OCI-LY1 (cell line): ENCODE results near the gene PLEKHA4.
"Not testable (repeated sequence)": the region's sequence is repeated elsewhere in the genome, so short reads cannot be mapped to it uniquely, and the experiment has no call there.

Experiments
- H2AFZ ChIP-seq: fragments of 200-600 bp; sonication (generic), shearing (Covaris generic); 2 replicates; pipeline ENCODE4 v1.6.0; 2014; ENCODE audit warnings: antibody characterized with exemption, mild to moderate bottlenecking, low read length
- H3F3A ChIP-seq: fragments of 200-600 bp; sonication (generic), shearing (Covaris generic); 2 replicates; pipeline ENCODE4 v1.6.0; 2014; ENCODE audit warnings: mild to moderate bottlenecking, antibody characterized with exemption, low read length, moderate library complexity; ENCODE audit not compliant: insufficient read depth
- H3K27ac ChIP-seq: fragments of 200-600 bp; sonication (generic); 2 replicates; pipeline ENCODE4 v1.5.1; 2014; ENCODE audit warnings: low read length, mixed run types, mild to moderate bottlenecking, low read depth; ENCODE audit not compliant: poor library complexity, severe bottlenecking
- H3K27me3 ChIP-seq: fragments of 200-600 bp; sonication (generic); 2 replicates; pipeline ENCODE4 v1.6.0; 2014; ENCODE audit warnings: antibody characterized with exemption, mild to moderate bottlenecking, low read length, moderate library complexity; ENCODE audit not compliant: insufficient read depth
- H3K36me3 ChIP-seq: fragments of 200-600 bp; sonication (generic); 2 replicates; pipeline ENCODE4 v1.6.1; 2014; ENCODE audit warnings: mild to moderate bottlenecking, antibody characterized with exemption, low read length, moderate library complexity, mixed read lengths; ENCODE audit not compliant: insufficient read depth
- H3K4me1 ChIP-seq: fragments of 200-600 bp; sonication (generic); 2 replicates; pipeline ENCODE4 v1.5.1; 2014; ENCODE audit warnings: mild to moderate bottlenecking, low read length, moderate library complexity; ENCODE audit not compliant: insufficient read depth, severe bottlenecking
- H3K4me2 ChIP-seq: fragments of 200-600 bp; sonication (generic), shearing (Covaris generic); 2 replicates; pipeline ENCODE4 v1.6.1; 2014; ENCODE audit warnings: low read length
- H3K4me3 ChIP-seq: fragments of 200-600 bp; sonication (generic); 2 replicates; pipeline ENCODE4 v1.5.1; 2014; ENCODE audit warnings: low read length, low read depth, mild to moderate bottlenecking, mixed read lengths; ENCODE audit not compliant: poor library complexity, severe bottlenecking
- H3K79me2 ChIP-seq: fragments of 200-600 bp; shearing (Covaris generic); 2 replicates; pipeline ENCODE4 v1.6.1; 2016; ENCODE audit warnings: mixed run types, low read length, mixed read lengths; ENCODE audit not compliant: insufficient read depth
- H3K9ac ChIP-seq: fragments of 200-600 bp; sonication (generic), shearing (Covaris generic); 2 replicates; pipeline ENCODE4 v1.6.1; 2014; ENCODE audit warnings: mild to moderate bottlenecking, low read length, mixed read lengths
- H3K9me2 ChIP-seq: fragments of 200-600 bp; sonication (generic), shearing (Covaris generic); 2 replicates; pipeline ENCODE4 v1.6.1; 2014; ENCODE audit warnings: low read depth, mild to moderate bottlenecking, low read length, mixed read lengths
- H3K9me3 ChIP-seq: fragments of 200-600 bp; shearing (Covaris generic); 2 replicates; pipeline ENCODE4 v1.6.1; 2014; ENCODE audit warnings: low read length, mixed read lengths
- H4K20me1 ChIP-seq: fragments of 200-600 bp; sonication (generic), shearing (Covaris generic); 2 replicates; pipeline ENCODE4 v1.6.0; 2016; ENCODE audit warnings: mild to moderate bottlenecking, low read length; ENCODE audit not compliant: insufficient read depth
- EZH2 ChIP-seq: fragments of 200-600 bp; sonication (generic), shearing (Covaris generic); IDR thresholded peaks from 2 replicates; pipeline ENCODE4 v1.8.0; 2017; ENCODE audit warnings: borderline replicate concordance, mixed run types, mild to moderate bottlenecking, antibody characterized with exemption, low read length, moderate library complexity, mixed read lengths
- TF ChIP-seq, protein P1 (sequence below): fragments of 200-600 bp; sonication (generic), shearing (Covaris generic); IDR thresholded peaks from 2 replicates; pipeline ENCODE4 v1.5.1; 2017; ENCODE audit warnings: mild to moderate bottlenecking, antibody characterized with exemption, low read length, moderate library complexity, mixed read lengths

PLEKHA4 gene

DNA sequence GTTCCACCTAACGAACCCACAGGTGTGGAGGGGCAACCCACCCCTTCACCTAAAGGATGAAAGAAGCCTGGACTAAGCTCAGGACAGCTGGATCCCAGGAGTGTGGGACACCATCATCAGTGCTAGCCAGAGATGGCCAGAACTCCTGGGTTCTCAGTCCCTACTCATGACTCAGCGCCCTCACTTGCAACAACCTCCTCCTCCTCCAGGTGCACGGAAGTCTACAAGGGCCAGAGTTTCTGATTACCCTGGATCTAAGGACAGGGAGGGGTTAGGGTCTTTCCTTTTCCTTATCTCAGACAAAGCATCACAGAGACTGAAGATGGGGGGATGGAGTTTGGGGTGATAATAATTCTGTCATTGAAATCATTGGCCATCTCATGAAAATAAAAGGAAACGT is 22.1 kb upstream of the PLEKHA4 start:
- Histone ChIP-seq H2AFZ (no peak overlapping the region), H3K4me3 (no peak overlapping the region), H3K79me2 (no peaks in the 10 kb centered on the region), H3K4me1 (peaks cover 8% of the 10 kb centered on the region), H3K9me3 (no peaks in the 10 kb centered on the region), H3K4me2 (no peak overlapping the region), H3K36me3 (no peaks in the 10 kb centered on the region), H3K27ac (no peak overlapping the region), H3K9ac (no peak overlapping the region), H3K27me3 (0 out of 2 replicates have a peak, but pooled peaks cover 3% of the 10 kb centered on the region), H3K9me2 (no peaks in the 10 kb centered on the region), H4K20me1 (no peaks in the 10 kb centered on the region), H3F3A (no peaks in the 10 kb centered on the region)
- TF ChIP-seq, protein P1, sequence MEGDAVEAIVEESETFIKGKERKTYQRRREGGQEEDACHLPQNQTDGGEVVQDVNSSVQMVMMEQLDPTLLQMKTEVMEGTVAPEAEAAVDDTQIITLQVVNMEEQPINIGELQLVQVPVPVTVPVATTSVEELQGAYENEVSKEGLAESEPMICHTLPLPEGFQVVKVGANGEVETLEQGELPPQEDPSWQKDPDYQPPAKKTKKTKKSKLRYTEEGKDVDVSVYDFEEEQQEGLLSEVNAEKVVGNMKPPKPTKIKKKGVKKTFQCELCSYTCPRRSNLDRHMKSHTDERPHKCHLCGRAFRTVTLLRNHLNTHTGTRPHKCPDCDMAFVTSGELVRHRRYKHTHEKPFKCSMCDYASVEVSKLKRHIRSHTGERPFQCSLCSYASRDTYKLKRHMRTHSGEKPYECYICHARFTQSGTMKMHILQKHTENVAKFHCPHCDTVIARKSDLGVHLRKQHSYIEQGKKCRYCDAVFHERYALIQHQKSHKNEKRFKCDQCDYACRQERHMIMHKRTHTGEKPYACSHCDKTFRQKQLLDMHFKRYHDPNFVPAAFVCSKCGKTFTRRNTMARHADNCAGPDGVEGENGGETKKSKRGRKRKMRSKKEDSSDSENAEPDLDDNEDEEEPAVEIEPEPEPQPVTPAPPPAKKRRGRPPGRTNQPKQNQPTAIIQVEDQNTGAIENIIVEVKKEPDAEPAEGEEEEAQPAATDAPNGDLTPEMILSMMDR: no peak
- TF ChIP-seq EZH2: no peak

DNA sequence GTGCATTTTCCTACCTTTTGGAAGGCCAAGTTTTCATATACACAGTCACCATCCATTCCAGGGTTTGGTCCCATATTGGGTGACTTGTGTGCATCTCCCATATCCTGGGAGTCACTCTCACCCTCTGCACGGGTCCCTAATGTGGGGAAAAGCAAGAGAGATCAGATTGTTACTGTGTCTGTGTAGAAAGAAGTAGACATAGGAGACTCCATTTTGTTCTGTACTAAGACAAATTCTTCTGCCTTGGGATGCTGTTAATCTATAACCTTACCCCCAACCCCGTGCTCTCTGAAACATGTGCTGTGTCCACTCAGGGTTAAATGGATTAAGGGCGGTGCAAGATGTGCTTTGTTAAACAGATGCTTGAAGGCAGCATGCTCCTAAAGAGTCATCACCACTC is 21.1 kb upstream of the PLEKHA4 start:
- H4K20me1 ChIP-seq, H3K27ac ChIP-seq, H3K4me3 ChIP-seq, H3K9me3 ChIP-seq, H3K4me1 ChIP-seq, H3K27me3 ChIP-seq, H3K79me2 ChIP-seq, H3K9me2 ChIP-seq, H3K9ac ChIP-seq, H3K4me2 ChIP-seq, H2AFZ ChIP-seq, H3F3A ChIP-seq, H3K36me3 ChIP-seq: not testable (repeated sequence)

DNA sequence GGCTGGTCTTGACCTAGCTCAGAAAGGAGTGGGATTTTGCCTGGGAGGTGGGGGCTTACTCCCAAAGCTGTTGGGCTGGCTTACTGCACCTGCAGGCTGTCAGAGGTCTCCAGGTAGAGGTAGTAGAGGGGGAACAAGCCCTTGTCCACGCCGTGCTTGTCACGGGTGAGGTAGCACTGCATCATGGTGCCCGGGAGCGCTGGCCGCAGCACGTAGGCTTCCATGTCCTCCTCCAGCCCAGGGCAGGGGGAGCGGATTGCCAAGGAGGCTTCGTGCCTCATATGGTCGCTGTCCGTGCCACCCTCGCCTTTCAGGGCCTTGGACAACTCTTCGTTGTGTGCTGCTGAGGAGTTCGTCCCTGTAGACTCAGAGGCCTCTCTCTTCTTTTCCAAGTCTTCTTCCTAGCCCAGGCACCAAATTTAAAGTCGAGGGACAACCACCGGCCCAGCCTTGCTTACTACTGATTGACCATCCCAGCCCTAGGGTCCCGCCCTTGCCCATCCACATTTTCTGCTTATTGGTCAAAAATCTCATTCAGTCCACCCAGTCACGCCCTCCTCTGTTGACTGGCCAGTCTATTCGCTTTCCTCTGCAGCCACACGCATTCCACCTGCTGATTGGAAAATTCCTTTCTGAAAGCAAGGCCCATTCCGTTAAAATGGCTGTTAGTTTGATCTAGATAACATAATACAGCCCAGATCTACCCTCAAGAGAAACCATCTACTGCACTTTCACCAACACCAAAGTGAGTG is 19.6 kb upstream of the PLEKHA4 start:
- Histone ChIP-seq H2AFZ (no peak overlapping the region), H3K27ac (no peak overlapping the region), H3F3A (no peaks in the 10 kb centered on the region), H3K9me2 (no peaks in the 10 kb centered on the region), H3K27me3 (0 out of 2 replicates have a peak, but pooled peaks cover 3% of the 10 kb centered on the region), H3K9me3 (no peaks in the 10 kb centered on the region), H3K4me2 (no peak overlapping the region), H3K9ac (no peak overlapping the region), H3K79me2 (no peaks in the 10 kb centered on the region), H3K36me3 (no peaks in the 10 kb centered on the region), H4K20me1 (no peaks in the 10 kb centered on the region), H3K4me1 (peaks cover 8% of the 10 kb centered on the region), H3K4me3 (no peak overlapping the region)
- TF ChIP-seq EZH2: no peak
- TF ChIP-seq, protein P1: no peak

DNA sequence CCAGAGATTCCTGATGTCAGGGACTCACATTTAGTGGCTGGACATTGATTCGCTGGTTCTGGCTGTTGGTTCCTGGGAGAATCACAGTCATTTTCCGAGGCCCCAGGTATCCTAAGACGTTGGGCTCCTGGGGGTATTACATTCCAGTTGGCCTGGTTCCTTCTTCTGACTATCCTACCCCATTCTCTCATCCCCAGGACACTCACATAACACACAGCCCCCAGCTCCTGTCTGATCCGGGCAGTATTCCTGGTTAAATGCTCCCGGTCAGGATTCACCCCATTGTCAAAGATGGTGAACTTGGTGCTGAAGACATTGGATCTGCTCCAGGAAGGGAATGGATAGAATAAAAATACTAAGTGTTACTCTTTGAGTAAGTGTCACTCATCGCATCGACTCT is 15.3 kb upstream of the PLEKHA4 start:
- peaks cover 8% of the 10 kb centered on the region for H3K4me1 ChIP-seq
- no peak overlapping the region for H3K4me2 ChIP-seq
- peaks cover 4% of the 10 kb centered on the region; the same call in 1 of the 2 replicates for H3K9me3 ChIP-seq
- no peaks in the 10 kb centered on the region for H3K36me3 ChIP-seq
- H3F3A ChIP-seq: no peaks in the 10 kb centered on the region
- H3K4me3 ChIP-seq: no peak overlapping the region
- no peak overlapping the region for H2AFZ ChIP-seq
- no peaks in the 10 kb centered on the region for H4K20me1 ChIP-seq
- no peak overlapping the region for H3K27ac ChIP-seq
- no peaks in the 10 kb centered on the region for H3K9me2 ChIP-seq
- H3K27me3 ChIP-seq: no peaks in the 10 kb centered on the region
- H3K79me2 ChIP-seq: no peaks in the 10 kb centered on the region
- TF ChIP-seq, protein P1: no peak
- no peak for TF ChIP-seq EZH2
- H3K9ac ChIP-seq: no peak overlapping the region
